GM10847 (cell line): ENCODE data around the gene CXCL12.

ENCODE experiments used
- POLR2A ChIP-seq: IDR thresholded peaks from 2 replicates; pipeline ENCODE4 v1.6.1; 2011; ENCODE audit not compliant: insufficient read length; ENCODE audit errors: extremely low read depth

Gene CXCL12

GRCh38 chr10:44385026-44385695 is at the start of gene CXCL12:
CXCL12 (minus strand) TSS chr10:44385097; CDS start chr10:44385005, 92 bp downstream.
- TF ChIP-seq POLR2A: no peak

- no peak for TF ChIP-seq POLR2A
Observed at GRCh38 chr10:44427479-44427878, 42.6 kb upstream of the CXCL12 start.

DNA sequence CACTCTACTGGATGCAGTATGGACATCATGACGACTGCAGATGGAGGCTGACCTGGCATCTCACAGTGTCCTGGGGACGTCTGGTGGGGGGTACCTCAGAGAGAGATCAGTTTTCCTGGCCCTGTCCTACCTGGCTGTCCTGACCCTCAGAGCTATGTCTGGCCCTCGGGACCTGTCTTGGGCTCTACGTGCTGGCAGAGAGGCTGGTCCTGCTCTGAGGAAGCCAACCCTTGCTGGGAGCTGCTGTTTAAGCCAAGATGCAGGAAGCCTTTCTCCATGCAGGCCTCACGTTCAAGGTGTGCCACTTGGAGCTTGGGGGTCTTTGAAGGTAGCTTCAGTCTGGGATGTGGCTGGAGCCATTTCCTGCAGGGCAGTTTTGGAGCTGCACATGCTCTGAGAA is 42.1 kb upstream of the CXCL12 start:
- no peak for TF ChIP-seq POLR2A

DNA sequence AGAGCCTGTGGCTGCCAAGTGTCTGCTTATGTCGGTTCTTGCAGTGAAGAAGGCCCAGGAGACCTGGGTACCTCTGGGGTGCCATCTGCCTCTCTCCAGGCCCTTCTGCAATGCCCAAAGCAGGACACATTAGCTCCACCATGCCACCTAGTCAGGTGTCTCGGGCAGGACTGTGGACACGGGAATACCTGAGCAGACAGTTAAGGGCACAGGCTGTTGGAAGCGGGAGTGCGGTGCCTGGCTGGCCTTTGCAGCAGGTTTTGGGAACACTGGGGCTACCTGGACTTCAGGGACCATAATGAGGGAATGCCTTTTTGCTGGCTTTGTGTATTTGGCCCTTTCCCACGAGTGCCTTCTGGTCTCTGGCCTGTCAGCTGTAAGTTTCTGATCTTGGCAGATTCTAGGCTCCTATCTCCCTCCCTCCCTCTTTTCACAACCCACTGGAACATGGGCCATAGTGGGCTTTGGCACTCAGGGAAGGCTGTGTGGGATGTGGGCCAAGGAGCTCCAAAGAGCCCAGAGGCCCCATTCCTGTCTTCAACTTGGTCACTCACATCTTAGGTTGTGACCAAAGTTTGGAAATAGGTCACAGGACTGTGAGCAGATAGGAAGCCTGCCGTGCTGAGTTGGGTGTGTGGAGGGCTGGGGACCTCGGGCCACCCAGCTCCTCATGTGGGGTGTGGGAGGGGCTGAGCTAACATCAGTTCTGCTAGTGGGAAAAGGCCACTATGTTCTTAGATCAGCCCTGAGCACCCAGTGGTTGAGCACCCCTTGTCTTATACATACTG is 41.5 kb upstream of the CXCL12 start:
- no peak for TF ChIP-seq POLR2A

- TF ChIP-seq POLR2A: no peak
Observed at GRCh38 chr10:44425466-44425865, 40.6 kb upstream of the CXCL12 start.

GRCh38 chr10:44424957-44425356 is 40.1 kb upstream of the CXCL12 start:
- no peak for TF ChIP-seq POLR2A

DNA sequence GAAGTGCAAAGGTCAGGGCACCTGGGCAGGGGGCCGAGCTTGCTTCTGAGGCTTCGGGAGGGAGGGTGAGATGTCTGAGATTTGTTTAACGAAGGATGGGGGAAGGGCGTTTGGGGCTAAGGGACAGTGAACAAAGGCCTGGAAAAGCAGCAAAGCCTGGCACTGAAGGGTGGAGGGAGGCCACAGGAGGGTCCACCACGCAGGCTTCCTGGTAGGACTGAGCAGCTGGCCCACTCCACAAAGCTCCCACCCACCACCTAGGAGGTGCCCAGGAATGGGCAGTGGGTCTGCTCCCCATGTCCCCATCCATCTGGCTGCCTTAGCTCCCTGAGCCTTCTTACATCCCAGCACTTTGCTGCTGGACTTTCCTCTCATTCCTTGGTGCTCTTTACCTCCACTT is 39.4 kb upstream of the CXCL12 start:
- TF ChIP-seq POLR2A: no peak

DNA sequence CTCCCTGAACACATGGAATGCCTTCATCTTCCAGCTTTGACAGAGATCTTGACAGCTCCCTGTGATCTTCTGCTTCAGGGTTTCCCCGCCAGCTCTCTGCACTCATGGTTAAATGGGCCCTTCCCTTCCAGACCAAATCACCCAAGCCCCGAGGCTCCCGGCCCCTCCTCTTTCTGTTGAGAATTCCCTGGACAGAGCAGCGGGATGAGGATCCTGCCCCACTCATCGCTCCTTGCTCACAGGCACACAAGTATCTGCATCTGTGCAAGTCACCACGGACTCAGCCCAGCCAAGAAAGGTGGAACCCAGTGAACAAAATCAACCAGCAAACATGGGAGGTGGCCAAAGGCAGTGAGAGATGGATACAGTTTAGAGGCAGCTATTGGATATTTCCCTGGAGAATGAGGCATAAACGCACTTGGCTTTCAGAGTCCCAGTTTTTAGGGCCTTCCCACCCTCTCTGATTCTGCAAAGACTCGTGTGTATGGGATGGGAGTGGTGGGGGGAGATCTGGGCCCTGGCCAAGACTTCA is 37.7 kb upstream of the CXCL12 start:
- no peak for TF ChIP-seq POLR2A

DNA sequence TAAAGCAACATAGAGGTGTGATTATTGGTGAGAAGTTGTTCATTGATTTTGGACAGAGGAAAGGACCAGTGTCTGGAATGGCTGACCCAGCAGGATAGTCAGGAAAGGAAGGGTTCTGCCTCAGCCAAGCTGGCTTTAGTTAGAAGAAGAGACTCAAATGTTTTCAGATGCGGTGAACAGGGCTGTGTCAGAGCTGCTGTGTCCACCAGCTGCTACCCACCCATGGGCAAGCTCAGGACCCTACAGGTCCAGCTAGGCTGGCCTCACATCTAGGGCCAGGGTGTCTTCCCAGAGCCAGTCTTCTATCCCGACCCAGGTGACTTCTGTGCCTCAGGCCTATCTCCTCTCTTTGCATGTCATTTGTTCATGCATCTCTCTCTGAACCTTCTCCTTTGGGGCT is 37.3 kb upstream of the CXCL12 start:
- no peak for TF ChIP-seq POLR2A

- no peak for TF ChIP-seq POLR2A
Observed at GRCh38 chr10:44419790-44420549, 35.1 kb upstream of the CXCL12 start.

DNA sequence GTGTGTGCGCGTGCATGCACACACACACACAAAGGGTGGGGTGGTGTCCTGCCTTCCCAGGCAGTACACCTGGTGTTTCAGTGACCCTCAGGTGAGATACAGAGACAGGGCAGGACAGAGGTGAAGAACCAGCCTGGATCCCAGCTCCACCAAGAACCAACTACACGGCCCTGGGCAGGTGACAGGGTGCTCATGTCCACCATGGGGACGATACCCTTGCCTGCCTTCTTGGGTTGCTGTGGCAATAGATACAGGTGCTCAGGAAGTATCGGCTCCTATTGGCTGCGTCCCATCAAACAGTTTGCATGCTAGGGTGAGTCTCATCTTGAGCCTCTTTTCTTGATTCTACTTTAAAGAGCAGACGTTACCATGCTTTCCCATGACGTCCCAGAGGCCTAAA is 33.7 kb upstream of the CXCL12 start:
- TF ChIP-seq POLR2A: no peak

GRCh38 chr10:44417761-44418160 is 32.9 kb upstream of the CXCL12 start:
- no peak for TF ChIP-seq POLR2A

DNA sequence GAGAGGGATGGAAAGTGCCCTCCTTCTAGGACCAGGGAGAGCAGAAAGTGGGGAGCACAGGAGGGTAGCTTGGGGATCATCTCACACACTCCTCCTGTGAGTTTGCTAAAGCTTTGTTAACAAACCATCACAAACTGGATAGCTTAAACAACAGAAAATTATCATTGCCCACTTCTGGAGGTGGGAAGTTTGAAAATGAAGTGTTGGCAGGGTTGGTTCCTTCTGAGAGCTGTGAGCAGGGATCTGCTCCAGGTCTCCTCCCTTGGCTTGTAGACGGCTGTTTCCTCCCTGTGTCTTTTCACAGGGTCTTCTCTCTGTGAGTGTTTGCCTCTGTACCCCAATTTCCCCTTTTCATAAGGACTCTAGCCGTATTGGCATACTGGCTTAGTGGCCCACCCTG is 32.0 kb upstream of the CXCL12 start:
- no peak for TF ChIP-seq POLR2A

GRCh38 chr10:44416021-44416771 is 31.3 kb upstream of the CXCL12 start:
- no peak for TF ChIP-seq POLR2A

GRCh38 chr10:44415121-44415520 is 30.2 kb upstream of the CXCL12 start:
- no peak for TF ChIP-seq POLR2A
